HepG2 (cell line): ENCODE results near the gene OR6S1. TPM values are rescaled to one million over a fixed set of nuclear protein-coding genes. Genes with fewer than 3 reads are reported as not detected.

ENCODE experiments used
- ATF7-NPFF ChIP-seq: sonication (generic); formaldehyde crosslinking; IDR thresholded peaks from 2 replicates; pipeline ENCODE4 v1.8.1; 2023; ENCODE audit warnings: mild to moderate bottlenecking, low read depth, missing genetic modification reagents, moderate library complexity
- HIVEP1 ChIP-seq: sonication (generic); formaldehyde crosslinking; IDR thresholded peaks from 2 replicates; pipeline ENCODE4 v1.4.0; 2020; ENCODE audit warnings: mild to moderate bottlenecking, missing genetic modification reagents
- KDM2A ChIP-seq: sonication (generic); formaldehyde crosslinking; IDR thresholded peaks from 2 replicates; pipeline ENCODE4 v1.4.0; 2020; ENCODE audit warnings: low read depth, missing genetic modification reagents, borderline replicate concordance
- KLF11 ChIP-seq: IDR thresholded peaks from 2 replicates; pipeline ENCODE4 v1.6.1; 2016; ENCODE audit warnings: missing compliant biosample characterization
- KMT2A ChIP-seq: sonication (generic); formaldehyde crosslinking; IDR thresholded peaks from 2 replicates; pipeline ENCODE4 v1.4.0; 2020; ENCODE audit warnings: missing genetic modification reagents
- MTA3 ChIP-seq: sonication (generic); formaldehyde crosslinking; IDR thresholded peaks from 2 replicates; pipeline ENCODE4 v1.4.0; 2020; ENCODE audit warnings: missing genetic modification reagents
- NCOA1 ChIP-seq: sonication (generic); formaldehyde crosslinking; IDR thresholded peaks from 2 replicates; pipeline ENCODE4 v1.9.0; 2021; ENCODE audit warnings: missing genetic modification reagents
- ONECUT2 ChIP-seq: sonication (generic); formaldehyde crosslinking; IDR thresholded peaks from 2 replicates; pipeline ENCODE4 v1.4.0; 2020; ENCODE audit warnings: missing genetic modification reagents
- PRMT3 ChIP-seq: sonication (generic); formaldehyde crosslinking; IDR thresholded peaks from 2 replicates; pipeline ENCODE4 v1.8.1; 2022; ENCODE audit warnings: low read depth, mild to moderate bottlenecking, moderate library complexity, missing genetic modification reagents, borderline replicate concordance
- RAD51 ChIP-seq: fragments of 450-650 bp; IDR thresholded peaks from 2 replicates; pipeline ENCODE4 v1.6.1; 2016; ENCODE audit warnings: borderline replicate concordance
- RNF2 ChIP-seq: fragments of 450-650 bp; conservative IDR thresholded peaks from 2 replicates; pipeline ENCODE4 v1.6.1; 2016; ENCODE audit warnings: low read depth
- SMARCC2 ChIP-seq: fragments of 450-650 bp; IDR thresholded peaks from 2 replicates; pipeline ENCODE4 v1.6.1; 2017; ENCODE audit warnings: antibody characterized with exemption, mild to moderate bottlenecking
- SRF ChIP-seq: IDR thresholded peaks from 2 replicates; pipeline ENCODE4 v1.6.1; 2011; ENCODE audit warnings: mild to moderate bottlenecking, low read depth, low read length, moderate library complexity
- ZFP82 ChIP-seq: sonication (generic); formaldehyde crosslinking; IDR thresholded peaks from 2 replicates; pipeline ENCODE4 v1.5.1; 2020; ENCODE audit warnings: mild to moderate bottlenecking, missing genetic modification reagents, borderline replicate concordance
- ZNF10 ChIP-seq: sonication (generic); formaldehyde crosslinking; IDR thresholded peaks from 2 replicates; pipeline ENCODE4 v1.4.0; 2020; ENCODE audit warnings: mild to moderate bottlenecking, low read depth, missing genetic modification reagents, borderline replicate concordance
- ZNF260 ChIP-seq: sonication (generic); formaldehyde crosslinking; IDR thresholded peaks from 2 replicates; pipeline ENCODE4 v1.4.0; 2020; ENCODE audit warnings: missing genetic modification reagents, low read depth, mild to moderate bottlenecking, borderline replicate concordance
- ZNF350 ChIP-seq: sonication (generic); formaldehyde crosslinking; IDR thresholded peaks from 2 replicates; pipeline ENCODE4 v1.4.0; 2020; ENCODE audit warnings: mild to moderate bottlenecking, low read depth, missing genetic modification reagents, borderline replicate concordance
- ZNF558 ChIP-seq: sonication (generic); formaldehyde crosslinking; IDR thresholded peaks from 2 replicates; pipeline ENCODE4 v1.9.0; 2022; ENCODE audit warnings: mild to moderate bottlenecking, missing genetic modification reagents, borderline replicate concordance
- ZNF572 ChIP-seq: sonication (generic); formaldehyde crosslinking; IDR thresholded peaks from 2 replicates; pipeline ENCODE4 v1.5.1; 2020; ENCODE audit warnings: mild to moderate bottlenecking, missing genetic modification reagents
- ZNF772 ChIP-seq: sonication (generic); formaldehyde crosslinking; IDR thresholded peaks from 2 replicates; pipeline ENCODE4 v1.5.0; 2020; ENCODE audit warnings: mild to moderate bottlenecking, missing genetic modification reagents
- ZNF83 ChIP-seq: sonication (generic); formaldehyde crosslinking; IDR thresholded peaks from 2 replicates; pipeline ENCODE4 v1.4.0; 2020; ENCODE audit warnings: missing genetic modification reagents, mild to moderate bottlenecking, borderline replicate concordance
- polyA plus RNA-seq, 8 experiments: library from polyadenylated mRNA; depleted of rRNA in 3 of 8; stranded (reverse) in 7 of 8; unstranded in 1 of 8; fragments of >200 nt; fragmentation: Illumina TruSeq in 4 of 8; extraction: Trizol in 4 of 8; gene quantifications; 2 replicates each; pipeline versions ENCODE4 v1.2.1 to v1.2.3, GENCODE V29; 2011 to 2016; ENCODE audit warnings: low read depth in 4 of 8, missing spikeins in 1 of 8, mixed read lengths in 1 of 8; ENCODE audit not compliant: insufficient read depth in 1 of 8
- total RNA-seq, 5 experiments: library from RNA; depleted of rRNA; stranded (reverse); fragments of >200 nt; fragmentation: Illumina TruSeq; extraction: Trizol; gene quantifications; 2 replicates each; pipeline ENCODE4 v1.2.3, GENCODE V29; 2016; ENCODE audit warnings: low read depth in 1 of 5
- TF ChIP-seq, protein P1 (sequence below): sonication (generic); formaldehyde crosslinking; conservative IDR thresholded peaks from 2 replicates; pipeline ENCODE4 v1.4.0; 2020; ENCODE audit warnings: missing genetic modification reagents
- TF ChIP-seq, protein P2 (sequence below): sonication (generic); formaldehyde crosslinking; IDR thresholded peaks from 2 replicates; pipeline ENCODE4 v1.4.0; 2020; ENCODE audit warnings: mild to moderate bottlenecking, missing genetic modification reagents
- TF ChIP-seq, protein P3 (sequence below): sonication (generic); formaldehyde crosslinking; IDR thresholded peaks from 2 replicates; pipeline ENCODE4 v1.4.0; 2020; ENCODE audit warnings: missing genetic modification reagents, borderline replicate concordance
- TF ChIP-seq, protein P4 (sequence below): sonication (generic); formaldehyde crosslinking; IDR thresholded peaks from 2 replicates; pipeline ENCODE4 v1.5.0; 2020; ENCODE audit warnings: missing genetic modification reagents, mild to moderate bottlenecking, borderline replicate concordance

The OR6S1 gene
- total and polyA plus RNA-seq, 2 of the 13 experiments (the other 11 are each of a cell fraction or from before 2014, with no cell fraction given) = 0.09 TPM; not detected in 1

DNA sequence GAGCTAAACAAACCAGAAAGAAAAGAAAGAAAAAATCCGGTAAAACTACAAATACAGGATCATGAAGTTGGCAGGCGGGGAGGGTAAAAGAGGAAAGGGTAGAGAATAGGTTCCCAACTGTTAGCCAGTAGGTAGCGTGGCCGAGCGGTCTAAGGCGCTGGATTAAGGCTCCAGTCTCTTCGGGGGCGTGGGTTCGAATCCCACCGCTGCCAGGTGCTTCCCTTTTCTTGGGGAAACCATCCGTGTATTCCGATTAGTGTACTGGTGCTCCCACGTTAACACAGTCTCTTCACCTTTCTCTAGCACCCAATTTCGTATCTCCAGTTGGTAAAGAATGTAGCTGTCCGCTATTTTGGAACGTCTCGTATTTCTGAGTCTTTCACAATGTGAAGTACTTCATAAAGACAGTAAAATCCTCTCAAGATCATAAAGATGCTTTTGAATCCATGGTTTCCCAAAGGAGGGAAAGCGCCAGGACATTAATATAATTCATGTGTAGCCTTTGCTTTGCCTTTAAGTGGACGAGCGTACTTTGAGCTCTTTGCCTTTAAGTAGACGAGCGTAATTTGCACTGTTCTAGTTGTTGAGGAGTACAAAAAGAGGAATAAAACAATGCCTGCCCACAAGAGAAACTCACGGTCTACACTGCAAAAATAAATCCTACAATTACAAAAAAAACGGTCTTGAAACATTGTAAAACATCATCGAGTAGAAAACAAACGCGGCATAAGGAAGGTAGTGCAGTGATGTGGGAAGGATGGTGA lies 31.3 kb downstream of the OR6S1 start (continued):
- TF ChIP-seq ATF7-NPFF (CRISPR knock-in tag) (no peak), HIVEP1 (0 out of 2 replicates have a peak, but pooled peaks have one; percentile 33), PRMT3 (CRISPR knock-in tag) (peak; percentile 75), KMT2A (no peak; the same call in 1 of the 2 replicates), ZFP82 (CRISPR knock-in tag) (0 out of 2 replicates have a peak, but pooled peaks have one; percentile 47), ZNF10 (CRISPR knock-in tag) (no peak), ZNF558 (CRISPR knock-in tag) (peak; percentile 71; the same call in 1 of the 2 replicates), ZNF83 (CRISPR knock-in tag) (no peak), ZNF350 (CRISPR knock-in tag) (no peak; the same call in 1 of the 2 replicates), RAD51 (no peak), SRF (peak; percentile 5; the same call in 1 of the 2 replicates), ZNF572 (no peak), SMARCC2 (no peak), KLF11 (CRISPR knock-in tag) (no peak), MTA3 (CRISPR knock-in tag) (no peak), NCOA1 (CRISPR knock-in tag) (no peak), RNF2 (no peak), ZNF772 (CRISPR knock-in tag) (peak; percentile 33; the same call in 1 of the 2 replicates), ONECUT2 (CRISPR knock-in tag) (no peak), ZNF260 (CRISPR knock-in tag) (no peak), KDM2A (CRISPR knock-in tag) (peak; percentile 71)
- TF ChIP-seq, protein P1, sequence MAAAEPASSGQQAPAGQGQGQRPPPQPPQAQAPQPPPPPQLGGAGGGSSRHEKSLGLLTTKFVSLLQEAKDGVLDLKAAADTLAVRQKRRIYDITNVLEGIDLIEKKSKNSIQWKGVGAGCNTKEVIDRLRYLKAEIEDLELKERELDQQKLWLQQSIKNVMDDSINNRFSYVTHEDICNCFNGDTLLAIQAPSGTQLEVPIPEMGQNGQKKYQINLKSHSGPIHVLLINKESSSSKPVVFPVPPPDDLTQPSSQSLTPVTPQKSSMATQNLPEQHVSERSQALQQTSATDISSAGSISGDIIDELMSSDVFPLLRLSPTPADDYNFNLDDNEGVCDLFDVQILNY (CRISPR knock-in tag) = no peak
- TF ChIP-seq, protein P2, sequence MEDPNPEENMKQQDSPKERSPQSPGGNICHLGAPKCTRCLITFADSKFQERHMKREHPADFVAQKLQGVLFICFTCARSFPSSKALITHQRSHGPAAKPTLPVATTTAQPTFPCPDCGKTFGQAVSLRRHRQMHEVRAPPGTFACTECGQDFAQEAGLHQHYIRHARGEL = no peak
- TF ChIP-seq, protein P3, sequence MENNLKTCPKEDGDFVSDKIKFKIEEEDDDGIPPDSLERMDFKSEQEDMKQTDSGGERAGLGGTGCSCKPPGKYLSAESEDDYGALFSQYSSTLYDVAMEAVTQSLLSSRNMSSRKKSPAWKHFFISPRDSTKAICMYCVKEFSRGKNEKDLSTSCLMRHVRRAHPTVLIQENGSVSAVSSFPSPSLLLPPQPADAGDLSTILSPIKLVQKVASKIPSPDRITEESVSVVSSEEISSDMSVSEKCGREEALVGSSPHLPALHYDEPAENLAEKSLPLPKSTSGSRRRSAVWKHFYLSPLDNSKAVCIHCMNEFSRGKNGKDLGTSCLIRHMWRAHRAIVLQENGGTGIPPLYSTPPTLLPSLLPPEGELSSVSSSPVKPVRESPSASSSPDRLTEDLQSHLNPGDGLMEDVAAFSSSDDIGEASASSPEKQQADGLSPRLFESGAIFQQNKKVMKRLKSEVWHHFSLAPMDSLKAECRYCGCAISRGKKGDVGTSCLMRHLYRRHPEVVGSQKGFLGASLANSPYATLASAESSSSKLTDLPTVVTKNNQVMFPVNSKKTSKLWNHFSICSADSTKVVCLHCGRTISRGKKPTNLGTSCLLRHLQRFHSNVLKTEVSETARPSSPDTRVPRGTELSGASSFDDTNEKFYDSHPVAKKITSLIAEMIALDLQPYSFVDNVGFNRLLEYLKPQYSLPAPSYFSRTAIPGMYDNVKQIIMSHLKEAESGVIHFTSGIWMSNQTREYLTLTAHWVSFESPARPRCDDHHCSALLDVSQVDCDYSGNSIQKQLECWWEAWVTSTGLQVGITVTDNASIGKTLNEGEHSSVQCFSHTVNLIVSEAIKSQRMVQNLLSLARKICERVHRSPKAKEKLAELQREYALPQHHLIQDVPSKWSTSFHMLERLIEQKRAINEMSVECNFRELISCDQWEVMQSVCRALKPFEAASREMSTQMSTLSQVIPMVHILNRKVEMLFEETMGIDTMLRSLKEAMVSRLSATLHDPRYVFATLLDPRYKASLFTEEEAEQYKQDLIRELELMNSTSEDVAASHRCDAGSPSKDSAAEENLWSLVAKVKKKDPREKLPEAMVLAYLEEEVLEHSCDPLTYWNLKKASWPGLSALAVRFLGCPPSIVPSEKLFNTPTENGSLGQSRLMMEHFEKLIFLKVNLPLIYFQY (CRISPR knock-in tag) = peak; percentile 33; the same call in 1 of the 2 replicates
- TF ChIP-seq, protein P4, sequence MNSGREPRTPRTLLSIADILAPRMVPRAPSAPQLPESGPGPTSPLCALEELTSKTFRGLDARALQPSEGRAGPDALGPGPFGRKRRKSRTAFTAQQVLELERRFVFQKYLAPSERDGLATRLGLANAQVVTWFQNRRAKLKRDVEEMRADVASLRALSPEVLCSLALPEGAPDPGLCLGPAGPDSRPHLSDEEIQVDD = no peak
